SK-N-SH (cell line): ENCODE data around the gene MICAL2. TPM values are rescaled to one million over a fixed set of nuclear protein-coding genes. Genes with fewer than 3 reads are reported as not detected.

Experiments
- CTCF ChIA-PET: fragments of 300-600, 350-600 bp; formaldehyde crosslinking; extraction: SDS; loops from one replicate; lab custom pipeline; 2021; lab: Yijun Ruan, JAX
- POLR2A ChIA-PET: fragments of 350-600 bp; sonication (Branson Sonifier 250); formaldehyde crosslinking; extraction: SDS; loops from one replicate; lab custom pipeline; 2020; ENCODE audit warnings: antibody characterized with exemption, inconsistent platforms; lab: Yijun Ruan, JAX
- DNase-seq: peaks from one replicate; pipeline ENCODE4 v3.0.0; 2012
- H2AFZ ChIP-seq: fragments of 200-600 bp; sonication (generic); 2 replicates; pipeline ENCODE4 v1.8.1; 2016; ENCODE audit warnings: antibody characterized with exemption, mild to moderate bottlenecking, low read depth
- H3F3A ChIP-seq: fragments of 200-600 bp; sonication (generic); replicated peaks from 2 replicates; pipeline ENCODE3; 2016; ENCODE audit warnings: antibody characterized with exemption, mild to moderate bottlenecking; ENCODE audit not compliant: insufficient read depth
- H3K27ac ChIP-seq, 2 experiments: fragments of 200-500 bp in 1 of 2; fragments of 200-600 bp in 1 of 2; sonication (Bioruptor generic) in 1 of 2; sonication (generic), shearing (Covaris generic) in 1 of 2; 2 replicates each; pipeline versions ENCODE4 v1.5.1 to v1.6.1; 2014 to 2016; ENCODE audit warnings: low read depth in 2 of 2, inconsistent platforms in 1 of 2, low read length in 1 of 2, mild to moderate bottlenecking in 1 of 2, mixed read lengths in 1 of 2
- H3K27me3 ChIP-seq: fragments of 200-600 bp; sonication (generic), shearing (Covaris generic); 2 replicates; pipeline ENCODE4 v1.6.1; 2016; ENCODE audit warnings: mixed run types; ENCODE audit not compliant: insufficient read depth
- H3K36me3 ChIP-seq, 2 experiments: fragments of 200-500 bp in 1 of 2; fragments of 200-600 bp in 1 of 2; sonication (Bioruptor generic) in 1 of 2; sonication (generic) in 1 of 2; replicated peaks in 1 of 2; 2 replicates each; pipeline versions ENCODE3 to v1.5.1; 2014 to 2016; ENCODE audit warnings: low read length in 1 of 2, mild to moderate bottlenecking in 1 of 2; ENCODE audit not compliant: insufficient read depth in 2 of 2, control insufficient read depth in 1 of 2
- H3K4me1 ChIP-seq, 2 experiments: fragments of 200-500 bp in 1 of 2; fragments of 200-600 bp in 1 of 2; sonication (Bioruptor generic) in 1 of 2; sonication (generic), shearing (Covaris generic) in 1 of 2; 2 replicates each; pipeline versions ENCODE4 v1.5.1 to v1.6.1; 2014 to 2016; ENCODE audit warnings: low read depth in 1 of 2, low read length in 1 of 2, mixed run types in 1 of 2; ENCODE audit not compliant: insufficient read depth in 2 of 2, control insufficient read depth in 1 of 2
- H3K4me2 ChIP-seq: fragments of 200-600 bp; sonication (generic), shearing (Covaris generic); 2 replicates; pipeline ENCODE4 v1.6.1; 2017; ENCODE audit warnings: mixed run types
- H3K4me3 ChIP-seq, 2 experiments: fragments of 200-500 bp in 1 of 2; fragments of 200-600 bp in 1 of 2; sonication (Bioruptor generic) in 1 of 2; sonication (generic), shearing (Covaris generic) in 1 of 2; 2 replicates each; pipeline versions ENCODE4 v1.5.1 to v1.8.1; 2014 to 2016; ENCODE audit warnings: low read depth in 2 of 2, inconsistent platforms in 1 of 2, low read length in 1 of 2, mild to moderate bottlenecking in 1 of 2, mixed read lengths in 1 of 2, moderate library complexity in 1 of 2
- H3K79me2 ChIP-seq: fragments of 200-600 bp; sonication (generic); 2 replicates; pipeline ENCODE4 v1.8.1; 2017; ENCODE audit warnings: mild to moderate bottlenecking; ENCODE audit not compliant: insufficient read depth
- H3K9ac ChIP-seq: fragments of 200-600 bp; sonication (generic); 2 replicates; pipeline ENCODE4 v1.6.1; 2017; ENCODE audit warnings: mixed run types
- H3K9me2 ChIP-seq: fragments of 200-600 bp; sonication (generic); 2 replicates; pipeline ENCODE4 v1.6.1; 2017; ENCODE audit warnings: mixed run types
- H3K9me3 ChIP-seq: fragments of 200-600 bp; sonication (generic); 2 replicates; pipeline ENCODE4 v1.6.1; 2017; ENCODE audit warnings: mixed run types, mild to moderate bottlenecking, moderate library complexity
- H4K20me1 ChIP-seq: fragments of 200-600 bp; sonication (generic); 2 replicates; pipeline ENCODE4 v1.6.1; 2017; ENCODE audit warnings: mild to moderate bottlenecking, mixed run types; ENCODE audit not compliant: insufficient read depth
- GABPA ChIP-seq: IDR thresholded peaks from 2 replicates; pipeline ENCODE4 v1.4.0; 2012; ENCODE audit warnings: low read depth, mild to moderate bottlenecking
- MEF2A ChIP-seq: IDR thresholded peaks from 2 replicates; pipeline ENCODE4 v1.4.0; 2012; ENCODE audit warnings: low read depth, borderline replicate concordance
- RAD21 ChIP-seq: IDR thresholded peaks from 2 replicates; pipeline ENCODE4 v1.6.1; 2012; ENCODE audit warnings: mild to moderate bottlenecking, low read length
- RXRA ChIP-seq: IDR thresholded peaks from 2 replicates; pipeline ENCODE4 v1.4.0; 2012; ENCODE audit warnings: low read depth, mild to moderate bottlenecking, borderline replicate concordance
- TAF1 ChIP-seq: IDR thresholded peaks from 2 replicates; pipeline ENCODE4 v1.6.1; 2012; ENCODE audit warnings: low read depth, mild to moderate bottlenecking, low read length, moderate library complexity, borderline replicate concordance
- TCF12 ChIP-seq: IDR thresholded peaks from 2 replicates; pipeline ENCODE4 v1.4.0; 2012
- USF1 ChIP-seq: IDR thresholded peaks from 2 replicates; pipeline ENCODE4 v1.4.0; 2012; ENCODE audit warnings: low read depth, borderline replicate concordance
- WGBS: methylation state at CpG from one replicate; pipeline ENCODE4 v1.1.6; 2017; ENCODE audit warnings: low lambda C conversion rate; 5-methylcytosine and 5-hydroxymethylcytosine counted together
- polyA plus RNA-seq, 3 experiments: library from polyadenylated mRNA; depleted of rRNA; stranded (reverse); fragments of >200 nt; gene quantifications; 2 replicates each; pipeline ENCODE4 v1.2.3, GENCODE V29; 2012
- TF ChIP-seq, protein P1 (sequence below): fragments of 150-350 bp; IDR thresholded peaks from 2 replicates; pipeline ENCODE4 v1.6.1; 2017; ENCODE audit warnings: antibody characterized with exemption, low read length, low read depth, borderline replicate concordance
- TF ChIP-seq, protein P2 (sequence below): IDR thresholded peaks from 2 replicates; pipeline ENCODE4 v1.4.0; 2012; ENCODE audit warnings: low read depth

The MICAL2 gene
- polyA plus RNA-seq, 1 of the 3 experiments (the other 2 are of a cell fraction), result 54.6 TPM

- TF ChIP-seq GABPA, result no peak
- TF ChIP-seq, all 33 proteins: peak for 0
These were observed 60.6 kb downstream of the MICAL2 start (continued) for GRCh38 chr11:12170984-12171383.

DNA sequence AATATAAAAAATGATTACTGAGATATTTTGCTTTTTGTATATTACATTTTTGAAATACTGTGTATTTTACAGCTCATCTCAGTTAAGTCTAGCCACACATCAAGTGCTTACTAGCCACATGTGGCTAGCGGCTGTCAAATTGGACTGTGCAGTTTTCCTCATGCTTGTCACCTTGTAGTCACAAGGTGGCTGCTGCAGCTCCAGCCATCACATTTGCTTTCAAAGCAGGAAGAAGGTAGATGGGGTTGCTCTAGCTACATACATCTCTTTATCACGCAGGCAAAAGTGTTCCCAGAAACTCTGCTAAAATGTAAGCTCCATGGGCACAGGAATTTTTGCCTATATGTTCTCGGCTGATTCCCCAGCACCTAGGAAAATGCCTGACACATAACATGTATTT is 61.5 kb downstream of the MICAL2 start:
- 94% methylated on average over 3 of the region's 3 CpGs for WGBS
- Histone ChIP-seq H3K27me3 (no peaks in the 10 kb centered on the region), H2AFZ (no peak overlapping the region), H4K20me1 (no peaks in the 10 kb centered on the region), H3K9ac (no peak overlapping the region), H3F3A (peaks cover 70% of the 10 kb centered on the region), H3K79me2 (peaks cover 87% of the 10 kb centered on the region), H3K4me3 (no peak overlapping the region), H3K9me3 (no peaks in the 10 kb centered on the region), H3K27ac (peak overlapping the region in 1 of 2 experiments; percentile 99; a peak in 2 of 4 replicates), H3K4me2 (no peak overlapping the region; the same call in 1 of the 2 replicates), H3K9me2 (no peaks in the 10 kb centered on the region), H3K4me1 (peaks cover 4 to 45% of the 10 kb centered on the region in 2 experiments; a peak in 3 of 4 replicates), H3K36me3 (peaks cover 0 to 46% of the 10 kb centered on the region in 2 experiments)
- no peak for DNase-seq
- ChIA-PET CTCF (no interaction called here), POLR2A (no interaction called here)
- TF ChIP-seq TCF12 (no peak), MEF2A (no peak), RAD21 (no peak), RXRA (no peak), USF1 (no peak), TAF1 (no peak)
- TF ChIP-seq, protein P1, sequence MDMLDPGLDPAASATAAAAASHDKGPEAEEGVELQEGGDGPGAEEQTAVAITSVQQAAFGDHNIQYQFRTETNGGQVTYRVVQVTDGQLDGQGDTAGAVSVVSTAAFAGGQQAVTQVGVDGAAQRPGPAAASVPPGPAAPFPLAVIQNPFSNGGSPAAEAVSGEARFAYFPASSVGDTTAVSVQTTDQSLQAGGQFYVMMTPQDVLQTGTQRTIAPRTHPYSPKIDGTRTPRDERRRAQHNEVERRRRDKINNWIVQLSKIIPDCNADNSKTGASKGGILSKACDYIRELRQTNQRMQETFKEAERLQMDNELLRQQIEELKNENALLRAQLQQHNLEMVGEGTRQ, result no peak

- Histone ChIP-seq H3K4me1 (peaks cover 0 to 46% of the 10 kb centered on the region in 2 experiments; a peak in 2 of 4 replicates), H3K4me3 (no peak overlapping the region), H3K9ac (no peak overlapping the region), H3K4me2 (no peak overlapping the region; the same call in 1 of the 2 replicates), H3F3A (peaks cover 70% of the 10 kb centered on the region), H3K9me2 (no peaks in the 10 kb centered on the region), H4K20me1 (no peaks in the 10 kb centered on the region), H3K36me3 (peaks cover 0 to 51% of the 10 kb centered on the region in 2 experiments), H2AFZ (no peak overlapping the region), H3K27ac (peak overlapping the region in 1 of 2 experiments; percentile 99; a peak in 2 of 4 replicates), H3K9me3 (no peaks in the 10 kb centered on the region), H3K79me2 (peaks cover 88% of the 10 kb centered on the region), H3K27me3 (no peaks in the 10 kb centered on the region)
- DNase-seq, result no peak
- CTCF ChIA-PET, result no interaction called here
- TF ChIP-seq, protein P2, sequence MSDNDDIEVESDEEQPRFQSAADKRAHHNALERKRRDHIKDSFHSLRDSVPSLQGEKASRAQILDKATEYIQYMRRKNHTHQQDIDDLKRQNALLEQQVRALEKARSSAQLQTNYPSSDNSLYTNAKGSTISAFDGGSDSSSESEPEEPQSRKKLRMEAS, result no peak
- POLR2A ChIA-PET, result no interaction called here
- 75% methylated on average over 3 of the region's 3 CpGs for WGBS
These were observed 62.2 kb downstream of the MICAL2 start for GRCh38 chr11:12172493-12173013.
